Subcutaneous adipose tissue (tissue), 4 donors: ENCODE results near the gene APEH. TPM values are rescaled to one million over a fixed set of nuclear protein-coding genes. Genes with fewer than 3 reads are reported as not detected.

ENCODE experiments used
- CTCF ChIP-seq: fragments of 450-650 bp; IDR thresholded peaks from one replicate; pipeline ENCODE4 v1.5.1; 2016; ENCODE audit warnings: low read depth, mild to moderate bottlenecking, control low read depth, antibody characterized with exemption, moderate library complexity
- total RNA-seq, 4 donors: library from RNA; depleted of rRNA; stranded (reverse); fragments of >200 nt; gene quantifications; one replicate each; pipeline ENCODE4 v1.1.0, GENCODE V29; 2016

The APEH gene
- total RNA-seq, 4 donors from 2014 or later = 40.8 to 65.6 (median 51.3) TPM

GRCh38 chr3:49680493-49681231 lies 6.5 kb downstream of the APEH start:
- TF ChIP-seq CTCF = no peak

GRCh38 chr3:49681232-49681522 lies 7.0 kb downstream of the APEH start:
- TF ChIP-seq CTCF = no peak

- TF ChIP-seq CTCF = no peak
Measured at GRCh38 chr3:49681543-49681942, 7.4 kb downstream of the APEH start.

GRCh38 chr3:49683162-49683561 lies 9.0 kb downstream of the APEH start:
- no peak for TF ChIP-seq CTCF

- no peak for TF ChIP-seq CTCF
Measured at GRCh38 chr3:49689046-49689907, 15.1 kb downstream of the APEH start, which contains the start of the genes MST1 and RNF123. Gene MST1, minus strand, starts transcription at chr3:49689474. Its CDS starts 783 bp downstream, at chr3:49688691. Gene RNF123, plus strand, starts transcription at chr3:49689557. Its CDS starts 1,609 bp downstream, at chr3:49691166.

- TF ChIP-seq CTCF = no peak
Measured at GRCh38 chr3:49699281-49699979, 25.3 kb downstream of the APEH start.

GRCh38 chr3:49700014-49700413 lies 25.9 kb downstream of the APEH start:
- no peak for TF ChIP-seq CTCF
